NCI-H1694 (cell line): ENCODE data around the gene AMMECR1.
A peak's percentile ranks its signal among the peaks of the same experiment; 100 is the strongest.

ENCODE experiments used
- DNase-seq: peaks from one replicate; lab custom pipeline; 2025; lab: John Stamatoyannopoulos, UW

AMMECR1 gene

DNA sequence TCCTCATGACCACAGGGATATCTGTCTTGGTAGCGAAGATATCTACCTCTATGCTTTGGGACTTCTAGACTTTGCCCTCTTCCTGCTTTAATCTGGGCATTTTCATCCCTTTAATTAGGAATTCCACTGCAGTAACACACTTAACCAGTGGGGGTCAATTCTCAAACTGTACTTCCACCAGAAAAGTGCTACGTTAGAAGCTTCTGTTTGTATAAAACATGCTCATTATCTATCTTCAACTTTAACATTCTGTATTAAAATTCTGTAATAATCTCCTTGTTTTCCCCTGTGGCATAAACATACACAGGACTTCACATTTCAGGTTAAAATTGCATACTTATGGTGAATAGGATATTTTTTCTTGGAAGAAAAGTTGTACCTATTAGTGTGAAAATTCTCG lies 105.6 kb downstream of the AMMECR1 start:
- no peak for DNase-seq

DNA sequence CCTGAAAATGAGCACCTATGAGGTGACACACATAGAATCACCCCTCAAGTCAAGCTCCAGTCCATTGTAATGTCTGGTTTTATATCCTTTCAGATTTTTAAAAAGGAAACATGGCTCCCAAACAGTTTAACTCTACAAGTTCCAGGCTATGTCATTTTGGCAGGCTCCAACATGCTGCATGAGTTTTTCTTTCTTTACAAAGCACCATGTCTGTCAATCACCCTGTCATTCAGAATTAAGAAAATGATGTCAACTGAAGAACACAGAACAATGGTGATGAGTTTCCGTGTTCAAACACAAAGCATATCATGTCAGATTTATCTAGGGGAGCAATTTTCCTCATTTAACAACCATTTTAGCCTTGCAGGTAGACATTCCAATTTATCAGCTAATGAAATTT lies 106.5 kb downstream of the AMMECR1 start:
- no peak for DNase-seq

DNA sequence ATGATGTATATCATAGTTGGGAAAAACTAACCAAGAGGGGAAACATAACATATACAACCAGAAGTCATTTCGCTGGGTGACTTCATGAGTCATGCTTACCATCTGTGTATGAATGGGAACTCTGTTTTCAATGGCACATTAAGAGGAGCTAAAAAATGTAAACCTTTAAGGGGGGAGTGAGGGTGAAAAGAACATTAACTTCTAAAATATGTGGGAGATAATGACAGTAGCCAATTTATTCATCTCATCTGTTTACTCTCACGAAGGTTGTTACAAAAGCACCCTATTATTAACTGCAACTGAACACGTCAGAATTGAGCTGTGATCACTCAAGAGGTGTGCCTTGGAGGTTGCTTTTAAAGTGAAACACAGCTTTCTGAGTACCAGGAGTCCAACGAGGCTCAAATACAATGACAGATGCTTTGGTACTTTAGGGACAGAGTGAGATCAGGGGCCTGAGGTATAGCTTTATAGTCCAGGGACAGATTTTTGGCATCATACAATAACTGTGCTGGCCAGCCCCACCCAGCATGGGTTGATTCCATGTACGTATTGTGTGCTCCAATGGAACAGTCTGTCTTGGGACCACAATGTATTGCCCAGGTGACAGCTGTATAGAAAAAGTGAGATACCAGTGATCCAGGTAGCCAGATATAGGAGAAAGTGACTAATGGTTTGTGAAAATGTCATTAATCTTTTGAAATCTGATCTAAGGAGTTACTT lies 107.3 kb downstream of the AMMECR1 start:
- peak; percentile 9 for DNase-seq

DNA sequence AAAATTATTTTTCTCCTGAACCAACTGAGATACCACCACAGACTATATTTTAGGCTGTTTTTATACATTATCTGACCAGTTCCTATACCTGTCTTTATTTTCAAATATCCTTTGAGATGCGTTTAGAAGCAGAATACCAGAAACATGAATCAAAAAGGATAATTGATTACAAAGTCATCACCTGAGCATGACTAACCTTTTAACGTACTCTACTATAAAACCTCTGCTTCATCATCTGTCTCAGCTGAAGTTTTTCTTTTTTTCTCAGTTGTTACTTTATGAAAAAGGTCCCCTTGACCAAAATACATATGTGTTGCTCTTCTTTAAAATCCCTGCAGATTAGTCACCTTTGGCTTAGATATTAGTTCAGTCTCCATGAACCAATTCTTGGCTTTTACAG lies 109.8 kb downstream of the AMMECR1 start:
- DNase-seq, result no peak

DNA sequence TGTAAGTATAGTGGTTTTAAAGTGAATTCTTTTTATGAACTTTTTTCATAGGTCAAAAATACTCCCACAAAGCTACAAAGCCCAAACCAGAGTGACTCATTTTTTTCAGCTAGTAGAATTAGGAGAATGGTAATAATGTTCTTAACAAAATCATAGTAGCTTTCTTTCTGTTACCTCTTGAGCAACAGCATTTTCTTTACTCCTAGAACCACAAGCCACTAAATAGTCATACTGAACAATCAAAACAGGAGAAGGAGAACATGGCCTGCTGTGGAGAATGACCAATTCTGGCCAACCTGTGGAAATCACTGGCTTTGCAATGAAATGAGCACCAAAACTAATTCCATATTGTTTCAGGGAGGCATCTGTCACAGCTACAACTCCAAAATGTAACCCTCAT lies 112.9 kb downstream of the AMMECR1 start:
- no peak for DNase-seq

DNA sequence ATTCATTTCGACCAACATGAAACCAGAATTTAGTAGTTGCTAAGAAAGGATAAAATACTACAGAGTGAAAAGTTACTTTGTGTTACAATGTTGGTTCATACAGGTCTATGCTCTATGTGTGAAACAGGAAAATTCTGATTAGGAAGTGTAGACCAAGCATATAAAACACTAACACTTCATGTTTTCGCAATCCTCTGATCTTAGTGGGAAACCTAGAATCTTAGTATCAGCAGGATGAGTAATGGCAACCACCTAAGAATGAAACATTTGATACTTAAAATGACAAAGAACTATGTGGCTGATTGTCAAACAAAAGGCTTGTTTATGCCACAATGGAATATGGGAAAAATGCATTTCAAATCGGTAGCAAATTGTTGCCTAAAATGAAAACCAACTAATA lies 116.1 kb downstream of the AMMECR1 start:
- DNase-seq, result no peak

DNA sequence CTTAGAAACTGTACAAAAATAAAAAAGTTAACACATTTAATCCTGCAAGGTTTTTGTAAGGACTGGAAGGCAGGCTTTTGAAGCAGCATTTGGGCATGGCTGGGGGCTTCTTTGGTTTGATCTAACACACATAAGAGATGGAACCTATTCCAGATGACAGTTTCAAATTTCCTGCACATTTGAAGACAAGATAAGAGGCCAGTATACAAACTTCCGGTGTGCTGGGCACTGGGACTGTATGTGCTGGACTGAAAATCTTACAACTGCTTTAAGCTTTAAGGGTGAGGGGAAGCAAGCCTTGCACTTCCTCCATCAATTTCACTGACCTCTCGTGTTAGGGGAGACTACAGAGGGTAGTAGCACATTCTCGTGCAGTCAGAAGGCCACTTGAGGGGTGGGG lies 122.9 kb downstream of the AMMECR1 start:
- no peak for DNase-seq

DNA sequence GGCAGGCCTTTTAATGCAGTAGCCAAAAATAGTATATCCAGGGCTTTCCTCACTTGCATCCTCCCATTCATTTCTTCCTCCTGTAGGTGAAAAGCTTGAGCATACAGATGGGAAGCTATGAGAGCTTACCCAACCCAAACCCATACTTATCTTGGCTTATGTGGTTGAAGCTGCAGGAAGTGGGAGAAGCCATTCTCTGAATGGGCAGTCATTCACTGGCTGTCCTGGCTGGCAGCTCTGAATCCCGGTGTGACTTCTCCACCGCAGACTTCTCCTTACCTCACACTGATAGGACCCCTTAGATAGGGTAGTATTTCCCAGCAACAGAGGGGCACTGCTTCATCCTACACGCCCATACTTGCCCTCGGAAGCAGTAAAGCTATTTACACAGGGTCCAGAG lies 125.4 kb downstream of the AMMECR1 start:
- no peak for DNase-seq

DNA sequence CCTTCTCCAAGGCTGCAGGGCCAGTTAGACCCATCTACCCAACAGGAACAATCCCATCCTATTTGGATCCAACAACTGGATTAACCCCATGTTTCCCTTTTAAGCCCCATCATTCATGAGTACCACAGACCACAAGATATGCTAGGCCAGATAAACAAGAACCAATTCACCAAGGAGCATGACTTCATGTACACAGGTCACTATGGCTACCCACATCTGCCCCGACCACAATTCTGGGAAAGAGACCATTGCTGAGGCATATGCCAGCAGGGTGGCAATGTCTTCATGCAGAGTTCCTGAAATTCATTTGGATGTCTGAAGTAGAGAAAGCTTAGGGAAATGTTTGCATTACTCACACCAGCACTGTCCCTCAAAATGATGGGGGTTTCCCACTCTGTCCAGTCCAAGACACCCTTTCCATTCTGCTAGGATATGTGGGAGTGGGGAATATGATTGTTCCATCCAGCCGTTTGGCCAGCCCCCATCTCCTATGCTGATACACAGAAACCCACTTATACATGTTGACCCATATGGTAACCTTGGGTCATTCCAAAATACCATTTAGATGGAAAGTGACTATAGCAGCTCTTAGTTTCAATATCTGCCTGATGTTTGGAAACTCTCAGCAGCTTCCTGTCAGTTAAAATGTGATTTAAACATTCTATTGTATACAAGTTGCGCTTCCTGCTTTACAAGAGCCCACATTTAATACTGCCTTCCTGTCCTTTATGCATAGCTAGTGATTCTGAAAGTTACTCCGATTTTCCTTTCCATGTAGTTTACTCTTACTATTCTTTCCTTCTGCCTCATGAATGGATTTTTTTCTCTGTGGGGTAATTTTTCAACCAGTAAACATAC lies 129.0 kb downstream of the AMMECR1 start:
- no peak for DNase-seq

DNA sequence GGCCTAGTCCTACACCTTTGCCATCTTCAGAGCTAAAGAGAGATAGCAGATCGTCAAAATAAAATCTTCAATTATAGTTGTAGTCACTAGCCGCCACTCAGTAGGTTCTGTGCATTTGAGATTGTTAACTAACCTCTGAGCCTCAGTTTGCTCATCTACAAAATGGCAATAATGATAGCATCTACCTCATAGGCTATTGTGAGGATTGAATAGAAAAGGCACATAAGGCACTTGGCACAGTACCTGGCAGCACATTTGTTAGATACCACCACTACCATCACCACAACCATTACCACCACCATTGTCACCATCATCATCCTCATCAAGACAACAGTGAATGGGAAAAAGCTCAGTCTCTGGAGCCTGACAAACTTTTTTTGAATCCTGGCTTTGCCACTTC lies 134.6 kb downstream of the AMMECR1 start:
- DNase-seq, result no peak

DNA sequence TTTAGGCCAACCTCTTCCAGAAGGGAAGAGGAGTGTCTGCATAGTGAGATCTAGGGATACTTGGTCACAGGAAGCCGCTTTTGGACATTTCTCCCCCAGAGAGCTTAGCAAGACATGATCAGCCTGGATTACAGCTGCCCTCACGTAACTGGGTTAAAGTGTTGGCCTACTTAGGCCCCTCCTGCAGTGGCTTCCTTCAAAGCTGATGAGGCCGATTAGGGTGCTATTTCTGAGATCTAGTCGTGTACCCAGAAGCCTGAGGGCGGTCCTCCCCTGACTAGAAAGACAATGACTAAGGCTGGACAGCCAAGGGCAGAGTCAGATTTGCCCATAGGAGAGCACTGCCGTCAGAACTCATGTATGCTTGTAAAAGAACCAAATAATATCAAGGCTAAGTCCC lies 135.0 kb downstream of the AMMECR1 start:
- DNase-seq, result no peak

DNA sequence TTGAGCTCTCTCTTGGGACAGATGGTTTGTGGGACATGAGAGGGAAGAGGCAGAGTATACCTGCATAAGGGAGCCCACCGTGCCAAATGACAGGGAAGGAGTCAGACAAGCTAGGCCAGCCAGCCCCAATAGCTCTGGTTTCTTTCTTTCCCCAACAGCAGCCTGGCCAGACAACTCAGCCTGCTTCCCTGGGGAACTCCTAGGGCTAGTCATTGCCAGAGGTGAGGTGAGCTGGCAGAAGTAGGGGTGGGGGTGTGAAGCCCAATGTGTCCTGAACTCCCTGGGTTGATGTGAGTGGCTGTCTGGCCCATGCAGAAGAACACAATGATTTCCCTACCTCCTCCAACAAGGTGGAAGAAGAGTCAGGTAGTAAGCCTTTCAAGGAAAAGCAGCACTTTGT lies 135.5 kb downstream of the AMMECR1 start:
- no peak for DNase-seq

DNA sequence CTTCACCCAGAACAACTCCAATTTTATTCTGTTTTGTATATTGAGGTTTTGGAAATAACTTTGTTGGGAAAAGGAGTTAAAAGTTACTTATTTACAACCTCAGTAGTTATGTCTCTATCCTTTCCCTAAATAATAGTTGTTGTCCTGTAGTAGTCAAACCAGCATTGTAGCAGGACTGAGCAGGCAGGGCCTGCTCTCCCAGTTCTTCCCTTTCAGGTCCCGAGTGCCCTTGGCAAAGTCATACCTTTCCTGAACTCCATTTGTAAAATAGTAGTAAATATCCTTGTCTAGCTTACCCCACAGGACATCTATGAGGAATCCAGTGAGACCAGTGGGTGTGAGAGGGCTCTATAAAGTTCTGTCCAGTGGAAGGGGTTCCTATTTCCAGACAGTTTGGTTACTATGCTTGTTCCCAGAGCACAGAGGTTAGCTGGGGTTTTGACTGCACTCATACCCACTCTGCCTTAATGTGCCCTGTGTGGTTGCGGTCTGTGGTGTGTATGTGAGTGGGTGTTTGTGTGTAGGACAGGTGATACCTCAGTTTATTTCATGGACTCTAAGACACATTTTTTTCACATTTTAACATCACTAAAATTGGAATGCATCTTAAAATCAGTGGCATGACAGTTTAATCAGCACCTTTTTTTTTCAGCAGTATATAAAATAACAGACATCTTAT lies 136.3 kb downstream of the AMMECR1 start:
- DNase-seq, result no peak

DNA sequence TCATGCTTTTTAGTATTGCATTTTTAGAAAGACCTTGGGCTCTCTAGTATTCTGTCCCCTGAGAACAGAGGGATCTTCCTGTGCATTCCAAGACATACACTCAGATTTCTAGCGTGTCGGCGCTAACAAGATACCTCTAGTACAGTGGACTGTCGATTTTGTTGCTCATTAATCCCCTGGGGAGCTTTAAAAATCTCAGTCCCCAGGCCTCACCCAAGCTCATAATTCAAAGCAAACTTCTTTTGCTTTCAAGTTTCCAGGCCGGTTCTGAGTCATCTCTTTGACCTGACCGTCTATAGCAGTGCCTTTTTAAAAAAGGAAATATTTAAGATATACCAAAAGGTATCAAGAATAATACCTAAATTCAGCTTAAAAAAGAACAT lies 137.0 kb downstream of the AMMECR1 start:
- DNase-seq, result no peak

DNA sequence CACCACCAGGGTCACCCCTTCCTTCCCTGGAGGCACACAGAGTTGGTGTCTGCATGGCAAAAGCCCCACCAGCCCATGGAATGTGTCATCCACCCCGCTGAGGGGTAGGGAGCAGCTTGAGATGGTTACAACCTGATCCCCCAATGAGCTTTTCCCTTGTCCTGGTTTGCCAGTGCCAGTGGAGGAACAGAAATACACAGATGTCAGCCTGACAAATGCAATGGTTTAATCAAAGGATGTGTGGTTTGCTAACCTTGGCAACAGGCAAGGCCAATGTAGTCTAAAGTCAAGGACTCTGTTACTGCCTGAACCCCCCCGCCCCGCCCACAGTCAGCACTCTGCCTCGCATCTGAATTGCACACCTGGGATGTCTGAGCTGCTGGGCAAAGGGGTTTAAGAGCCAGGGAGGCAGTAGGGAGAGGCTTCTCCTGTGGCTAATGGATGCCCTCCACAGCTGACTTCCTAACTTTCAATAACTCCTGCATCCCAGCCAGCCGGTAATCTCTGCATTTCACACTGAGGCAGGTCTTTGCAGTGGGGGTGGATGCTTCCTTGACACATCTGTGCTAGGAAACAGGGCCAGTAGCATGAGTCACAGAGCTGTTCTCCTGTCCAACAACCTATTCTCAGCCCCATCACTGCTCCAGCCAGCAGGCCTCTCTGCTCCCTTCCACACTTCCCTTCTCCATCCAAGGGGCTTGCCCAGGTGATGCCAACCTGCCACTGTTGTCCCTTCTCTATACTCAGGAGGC lies 137.5 kb downstream of the AMMECR1 start:
- no peak for DNase-seq

DNA sequence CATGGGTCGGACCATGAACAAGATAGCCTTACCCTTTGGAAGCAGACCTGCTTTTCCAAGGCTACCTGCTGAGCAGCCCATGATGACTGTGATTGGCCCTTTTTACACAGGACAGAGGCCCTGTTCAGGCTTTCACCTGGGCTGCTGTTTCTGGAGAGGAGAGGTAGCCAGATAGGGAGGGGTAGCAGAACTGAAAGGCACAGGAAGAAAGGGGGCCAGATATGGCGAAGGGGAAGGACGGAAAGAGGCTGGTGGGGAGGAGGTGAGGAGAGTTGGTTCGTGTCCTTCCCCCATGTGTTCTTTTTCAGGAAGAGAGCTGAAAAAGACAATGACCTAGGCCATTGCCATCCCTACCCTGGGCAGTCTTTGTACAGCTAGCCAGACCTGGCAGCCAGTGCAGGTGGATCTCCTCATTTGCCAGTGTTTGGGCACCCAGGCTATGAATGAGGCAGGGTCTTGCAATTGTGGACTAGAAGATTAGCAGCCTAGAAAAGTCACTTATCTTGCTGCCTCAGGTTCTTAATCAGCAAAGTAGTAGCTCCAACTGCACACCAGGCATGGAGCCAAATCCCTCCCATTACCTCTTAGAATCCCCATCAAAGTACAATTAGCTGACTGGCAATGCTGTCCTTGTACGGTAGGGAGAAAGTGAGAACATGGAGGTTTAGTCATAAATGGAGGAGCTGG lies 139.6 kb downstream of the AMMECR1 start:
- no peak for DNase-seq

DNA sequence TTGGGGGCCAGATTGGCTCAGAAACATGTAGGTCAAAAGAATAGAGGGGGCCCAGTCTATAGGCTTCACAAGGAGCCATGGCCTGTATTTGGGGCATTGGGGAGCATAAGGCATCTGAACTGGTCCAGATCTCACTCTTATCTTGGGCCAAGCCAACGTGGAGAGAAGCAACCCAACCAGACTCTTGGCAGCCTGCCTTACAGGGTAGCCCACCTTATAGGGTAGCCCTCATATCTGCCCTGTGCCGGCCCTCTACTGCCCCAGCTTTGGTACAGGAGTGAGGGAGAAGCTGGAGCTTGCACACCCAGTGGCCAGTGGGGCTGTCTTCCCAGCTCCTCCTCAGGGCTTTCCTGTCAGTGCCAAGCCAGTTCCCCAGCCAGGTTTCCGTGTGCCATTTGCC lies 142.2 kb downstream of the AMMECR1 start:
- no peak for DNase-seq

DNA sequence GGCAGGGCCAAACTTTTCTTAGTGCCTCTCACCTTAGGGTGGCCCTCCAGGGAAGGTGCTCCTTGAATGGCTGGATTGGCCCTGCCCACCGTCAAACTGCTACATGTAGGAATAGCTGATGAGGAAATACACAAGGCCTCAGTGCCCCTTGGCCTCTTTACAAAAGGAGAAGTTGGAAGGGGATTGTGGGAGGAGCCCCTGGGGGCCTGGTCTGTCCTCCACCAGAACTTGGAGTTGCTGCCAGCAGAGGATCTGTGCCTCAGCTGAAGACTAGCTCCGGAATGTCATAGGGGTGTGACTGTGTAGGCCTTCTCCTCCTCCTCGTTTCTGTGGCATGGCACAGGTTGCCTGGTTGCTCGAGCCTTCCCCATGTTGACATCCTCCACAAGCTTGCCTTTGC lies 142.7 kb downstream of the AMMECR1 start:
- DNase-seq, result no peak

DNA sequence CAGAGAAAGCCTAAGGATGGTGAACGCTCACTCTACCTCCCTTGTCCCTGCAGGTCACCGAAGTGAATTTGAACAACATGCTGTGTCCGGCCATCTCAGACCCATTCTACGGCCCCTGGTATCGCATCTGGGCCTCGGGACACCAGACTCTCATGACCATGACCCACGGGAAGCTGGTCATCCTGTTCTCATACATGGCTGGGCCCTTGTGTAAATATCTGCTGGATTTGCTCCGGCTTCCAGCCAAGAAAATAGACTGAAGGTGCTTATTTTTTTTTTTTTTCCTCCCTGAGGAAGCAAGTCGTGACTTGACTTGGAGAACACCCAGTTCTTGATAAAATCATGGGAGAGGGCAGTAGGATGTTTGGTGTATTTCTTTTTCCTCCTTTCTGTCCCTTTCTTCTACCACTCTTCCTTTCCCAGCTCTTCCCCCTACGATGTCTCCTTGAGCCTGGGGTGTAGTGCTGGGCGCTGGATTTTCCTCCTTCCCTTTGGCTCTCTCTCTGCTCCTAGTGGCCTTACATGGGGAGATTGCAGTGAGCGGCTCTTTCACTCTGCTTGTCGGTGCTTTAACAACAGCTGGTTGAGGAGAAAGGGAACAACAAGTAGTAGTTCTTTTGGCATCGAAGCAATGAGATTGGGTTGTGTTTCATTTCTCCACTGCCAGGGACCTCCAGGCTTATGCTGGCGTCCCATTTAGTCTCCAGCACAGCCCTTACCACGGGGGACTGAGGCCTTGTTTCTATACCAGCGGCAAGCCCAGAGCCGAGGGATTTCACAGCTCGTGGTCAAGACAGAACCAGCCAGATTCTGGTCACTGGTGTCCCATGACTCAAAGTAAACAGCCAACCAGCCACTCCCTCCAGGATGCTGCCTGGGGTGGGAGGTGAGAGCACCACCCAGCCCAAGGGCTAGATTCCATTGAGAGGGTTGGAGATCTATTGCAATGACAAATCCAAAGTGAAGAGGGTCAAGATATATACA lies 144.4 kb downstream of the AMMECR1 start:
- DNase-seq, result no peak

DNA sequence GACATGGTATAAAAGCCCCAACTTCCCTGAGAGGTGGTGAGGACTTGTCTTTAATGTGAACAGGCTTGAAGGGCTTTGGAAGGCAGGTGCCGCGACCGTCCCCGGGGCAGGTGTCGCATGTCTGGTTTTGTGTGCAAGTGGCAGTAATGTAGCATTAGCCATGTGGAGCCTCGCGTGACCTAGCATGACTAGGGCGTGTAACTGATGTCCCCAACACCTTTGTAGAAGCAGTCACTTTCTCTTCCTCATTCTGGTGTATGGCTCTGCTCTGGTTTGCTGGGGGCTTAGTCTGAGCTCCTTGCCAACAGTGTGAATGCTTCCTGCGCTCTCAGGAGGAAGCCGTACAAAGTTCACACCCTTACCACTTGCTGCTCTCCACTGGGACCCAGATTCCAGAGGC lies 145.7 kb downstream of the AMMECR1 start:
- no peak for DNase-seq

DNA sequence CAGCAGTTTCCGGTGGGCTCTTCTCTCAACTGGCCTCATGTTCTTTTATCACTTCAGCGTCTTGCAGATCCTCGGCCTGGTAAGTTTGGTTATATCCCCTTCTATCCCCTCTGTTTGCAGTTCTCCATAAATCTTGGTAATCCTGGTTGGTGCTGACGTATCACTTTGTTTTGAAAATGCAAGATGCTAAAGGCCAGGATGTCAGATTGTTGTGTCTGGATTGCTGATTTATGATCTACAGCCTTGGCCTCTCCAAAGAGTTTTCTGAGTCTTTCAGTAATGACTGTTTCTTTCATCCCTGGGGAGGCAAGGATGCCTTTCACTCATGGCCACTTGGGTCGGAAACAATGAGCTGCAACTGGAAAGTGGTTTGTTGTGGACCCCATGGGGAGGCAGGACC lies 146.4 kb downstream of the AMMECR1 start:
- no peak for DNase-seq
